Measurements from ENCODE around the gene C7orf33. TPM values are rescaled to one million over a fixed set of nuclear protein-coding genes. Genes with fewer than 3 reads are reported as not detected.

The C7orf33 gene, protein sequence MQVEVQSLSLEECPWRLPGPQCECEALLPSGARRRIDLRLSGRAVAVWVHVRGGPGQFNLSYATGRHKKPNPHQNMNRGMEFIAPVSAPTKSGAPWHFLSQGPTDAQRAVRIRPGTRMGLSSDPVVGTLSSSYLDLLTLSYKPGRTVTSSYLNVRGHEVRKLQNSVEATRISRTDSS
- not detected in 2 replicates for total RNA-seq (2016; rRNA removed; fragmentation: Illumina TruSeq; extraction: Trizol)
- not detected in 2 replicates for total RNA-seq (2016; cell fraction: cytosol; rRNA removed; fragmentation: Illumina TruSeq; extraction: Trizol; ENCODE audit: low read depth)
- not detected in 2 replicates for total RNA-seq (2016; cell fraction: insoluble cytoplasmic fraction; rRNA removed; fragmentation: Illumina TruSeq; extraction: Trizol)
- not detected in 2 replicates for total RNA-seq (2016; cell fraction: membrane; rRNA removed; fragmentation: Illumina TruSeq; extraction: Trizol)
- total RNA-seq (2016; cell fraction: nucleus; rRNA removed; fragmentation: Illumina TruSeq; extraction: Trizol): not detected in 2 replicates
- polyA plus RNA-seq (2011; rRNA removed): 0.04 TPM in 1 of 2 replicates, not detected in the other
- polyA plus RNA-seq (2011; cell fraction: cytosol; rRNA removed): not detected in 2 replicates
- polyA plus RNA-seq (2011; cell fraction: nucleus; rRNA removed): not detected in 2 replicates
- polyA plus RNA-seq (2012): not detected in 2 replicates
- polyA plus RNA-seq (2016; cell fraction: cytosol; fragmentation: Illumina TruSeq; extraction: Trizol; ENCODE audit: low read depth): not detected in 2 replicates
- not detected in 2 replicates for polyA plus RNA-seq (2016; cell fraction: insoluble cytoplasmic fraction; fragmentation: Illumina TruSeq; extraction: Trizol; ENCODE audit: low read depth)
- not detected in 2 replicates for polyA plus RNA-seq (2016; cell fraction: membrane; fragmentation: Illumina TruSeq; extraction: Trizol; ENCODE audit: low read depth)
- polyA plus RNA-seq (2016; cell fraction: nucleus; fragmentation: Illumina TruSeq; extraction: Trizol; ENCODE audit: insufficient read depth, low read depth): not detected in 2 replicates
- polyA minus RNA-seq (2011; rRNA and poly(A)+ RNA removed; ENCODE audit: low replicate concordance): not detected in 2 replicates
- not detected in 2 replicates for polyA minus RNA-seq (2011; cell fraction: cytosol; rRNA and poly(A)+ RNA removed)
- not detected in 2 replicates for polyA minus RNA-seq (2011; cell fraction: nucleus; rRNA and poly(A)+ RNA removed)
- not detected for Bru-seq, nascent RNA
- not detected for BruChase-seq, experiment 1, labeled RNA remaining after a 6-hour chase
- BruChase-seq, experiment 2, labeled RNA remaining after a 2-hour chase: not detected
- long read RNA-seq, experiment 1: 0 reads
- long read RNA-seq, experiment 2: 0 reads

DNA sequence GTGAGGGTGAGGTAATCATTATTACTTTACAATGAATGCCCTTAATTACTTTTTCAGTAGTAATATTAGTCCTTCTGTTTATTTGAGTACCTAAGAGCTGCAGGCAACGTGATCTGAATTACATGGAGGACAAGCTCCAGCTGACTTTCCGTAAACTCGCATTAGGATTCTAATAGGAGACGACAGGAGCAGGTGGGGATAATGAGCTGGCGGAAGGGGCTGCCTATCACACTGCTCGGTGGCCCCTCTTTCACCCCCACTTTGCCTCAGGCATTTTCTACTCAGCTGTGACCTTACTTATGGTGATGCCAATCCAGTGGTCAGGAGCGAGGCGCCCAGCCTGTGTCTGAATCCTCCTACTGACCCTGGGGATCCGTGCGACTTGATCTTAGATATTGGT, at the start of gene C7orf33:
C7orf33 (plus strand) TSS at position 296 of the 400 bp plus-strand sequence. CDS start 160 bp downstream, outside the sequence.
- Histone ChIP-seq H3K4me3 (replicated peaks in 1 of 3; ENCODE audit: insufficient read depth in 1 of 3, low read depth in 2 of 3, low read length in 3 of 3) (no peak within 1 kb of the TSS), H3K27me3 (ENCODE audit: control insufficient read depth in 1 of 2, insufficient read depth in 2 of 2, low read length in 2 of 2) (peaks cover 1 to 12% of the 10 kb centered on the region in 2 experiments; a peak in 3 of 5 replicates), H3K27ac (ENCODE audit: extremely low read length, insufficient read depth, low read length) (no peak within 1 kb of the TSS), H3K9me3 (ENCODE audit: low read length) (no peaks in the 10 kb centered on the region), H3K4me2 (ENCODE audit: low read depth, low read length) (no peak within 1 kb of the TSS), H2AFZ (ENCODE audit: low read length) (no peak within 1 kb of the TSS), H3K36me3 (replicated peaks in 1 of 2; ENCODE audit: control insufficient read depth in 1 of 2, insufficient read depth in 2 of 2, low read length in 2 of 2) (no peaks in the 10 kb centered on the region), H3K79me2 (ENCODE audit: insufficient read depth, low read length) (no peaks in the 10 kb centered on the region), H3K9ac (ENCODE audit: insufficient read depth, low read depth, low read length) (no peak within 1 kb of the TSS), H3K4me1 (ENCODE audit: insufficient read depth, low read length) (peaks cover 12% of the 10 kb centered on the region), H4K20me1 (ENCODE audit: insufficient read depth, low read length) (no peaks in the 10 kb centered on the region)
- ChIA-PET POLR2A (no interaction called here), CTCF (ENCODE audit: low intra/inter-chr PET ratio, low total read pairs) (no interaction called here)
- intact Hi-C loops (cut with micrococcal nuclease; ENCODE audit: unreplicated experiment) (no loop called here), in situ Hi-C loops (cut with HindIII; ENCODE audit: extremely low pct_ligation_motif_present, low pct_unique_long_range_greater_than_20kb) (no loop called here)
- BruUV-seq (replicated peaks): no TSS peak
- DNase-seq (ENCODE audit: low spot score) (no peak), ATAC-seq (no peak), FAIRE-seq (no peak)
- TF ChIP-seq ZNF256 (CRISPR knock-in tag; conservative IDR thresholded peaks at IDR 0.05) (no peak), ZNF652 (CRISPR knock-in tag; IDR thresholded peaks at IDR 0.05; ENCODE audit: borderline replicate concordance, low read depth) (no peak), NFIB (CRISPR knock-in tag; IDR thresholded peaks at IDR 0.05; ENCODE audit: borderline replicate concordance) (no peak), ZFP82 (CRISPR knock-in tag; IDR thresholded peaks at IDR 0.05; ENCODE audit: borderline replicate concordance) (no peak), STAG1 (CRISPR knock-in tag; IDR thresholded peaks at IDR 0.05) (no peak)
- TF ChIP-seq, protein P1, sequence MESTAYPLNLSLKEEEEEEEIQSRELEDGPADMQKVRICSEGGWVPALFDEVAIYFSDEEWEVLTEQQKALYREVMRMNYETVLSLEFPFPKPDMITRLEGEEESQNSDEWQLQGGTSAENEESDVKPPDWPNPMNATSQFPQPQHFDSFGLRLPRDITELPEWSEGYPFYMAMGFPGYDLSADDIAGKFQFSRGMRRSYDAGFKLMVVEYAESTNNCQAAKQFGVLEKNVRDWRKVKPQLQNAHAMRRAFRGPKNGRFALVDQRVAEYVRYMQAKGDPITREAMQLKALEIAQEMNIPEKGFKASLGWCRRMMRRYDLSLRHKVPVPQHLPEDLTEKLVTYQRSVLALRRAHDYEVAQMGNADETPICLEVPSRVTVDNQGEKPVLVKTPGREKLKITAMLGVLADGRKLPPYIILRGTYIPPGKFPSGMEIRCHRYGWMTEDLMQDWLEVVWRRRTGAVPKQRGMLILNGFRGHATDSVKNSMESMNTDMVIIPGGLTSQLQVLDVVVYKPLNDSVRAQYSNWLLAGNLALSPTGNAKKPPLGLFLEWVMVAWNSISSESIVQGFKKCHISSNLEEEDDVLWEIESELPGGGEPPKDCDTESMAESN (CRISPR knock-in tag; conservative IDR thresholded peaks at IDR 0.05): no peak
- 64% methylated on average over 9 of the region's 10 CpGs for WGBS (ENCODE audit: low lambda C conversion rate)
